Activated CD4-positive, CD25-positive, alpha-beta regulatory T cell (primary cell): ENCODE measurements around the gene IGF2.

Experiments used
- DNase-seq, 4 experiments: peaks; one replicate each; lab custom pipeline; 2025; lab: John Stamatoyannopoulos, UW

IGF2 gene

DNA sequence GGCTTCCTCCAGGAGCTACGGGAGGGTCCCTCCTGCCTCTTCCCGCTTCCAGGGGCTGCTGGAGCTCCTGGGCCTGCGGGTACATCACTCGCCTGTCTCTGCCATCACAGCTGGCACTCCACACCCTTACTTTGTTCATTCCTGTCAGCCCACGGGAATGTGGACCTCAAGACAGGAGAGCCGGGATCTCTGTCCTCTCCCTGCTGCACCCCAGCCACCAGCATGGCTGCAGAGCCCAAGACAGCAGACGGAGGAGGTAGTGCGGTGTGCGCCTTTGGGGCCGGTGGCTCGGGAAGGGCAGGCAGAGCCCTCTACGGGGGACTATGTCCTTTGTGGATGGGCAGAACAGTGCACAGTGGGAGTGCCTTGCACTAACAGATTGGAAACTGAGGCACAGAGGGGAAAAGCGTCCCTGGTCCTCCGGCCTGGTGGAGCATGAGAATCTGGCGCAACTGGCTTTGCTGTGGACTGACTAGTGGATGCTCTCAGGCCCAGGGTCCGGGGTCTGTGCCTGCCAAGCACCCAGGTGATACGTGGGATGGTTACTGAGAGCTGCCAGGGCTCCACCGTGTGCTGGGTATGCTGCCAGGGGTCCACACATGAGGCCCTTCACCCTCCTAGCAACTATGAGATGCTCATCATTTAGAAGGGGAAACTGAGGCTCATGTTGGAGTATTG, 47.3 kb downstream of the IGF2 start:
- DNase-seq, result no peak

DNA sequence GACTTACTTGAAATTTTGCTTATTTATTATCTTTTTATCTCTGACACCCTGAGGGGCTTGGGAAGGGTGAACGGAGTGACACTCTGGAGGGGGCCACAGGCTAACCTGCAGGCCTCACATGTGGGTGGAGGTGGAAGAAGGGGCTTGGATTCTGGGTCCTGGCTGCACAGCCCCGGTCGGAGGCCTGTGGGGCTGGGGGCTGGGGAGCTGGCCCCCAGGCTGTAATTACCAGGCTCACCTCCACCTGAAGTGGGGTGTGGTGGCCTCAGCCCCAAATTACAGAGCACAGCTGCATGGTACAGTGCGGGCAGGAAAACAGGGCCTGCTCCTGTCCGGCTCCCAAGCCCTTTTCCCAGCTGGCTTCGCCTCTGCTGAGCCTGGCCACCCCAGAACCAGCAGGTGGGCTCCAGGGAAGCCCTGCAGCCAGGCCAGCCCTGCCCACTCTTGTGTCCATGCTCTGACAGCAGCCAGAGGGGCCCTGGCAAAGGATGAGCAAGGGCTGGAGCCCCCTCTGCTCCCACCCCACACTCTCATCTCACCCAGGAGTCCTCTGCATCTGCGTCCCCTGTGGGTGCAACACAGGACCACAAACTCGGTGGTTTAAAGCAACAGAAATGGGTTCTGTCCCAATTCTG, 48.0 kb downstream of the IGF2 start:
- DNase-seq, result no peak

DNA sequence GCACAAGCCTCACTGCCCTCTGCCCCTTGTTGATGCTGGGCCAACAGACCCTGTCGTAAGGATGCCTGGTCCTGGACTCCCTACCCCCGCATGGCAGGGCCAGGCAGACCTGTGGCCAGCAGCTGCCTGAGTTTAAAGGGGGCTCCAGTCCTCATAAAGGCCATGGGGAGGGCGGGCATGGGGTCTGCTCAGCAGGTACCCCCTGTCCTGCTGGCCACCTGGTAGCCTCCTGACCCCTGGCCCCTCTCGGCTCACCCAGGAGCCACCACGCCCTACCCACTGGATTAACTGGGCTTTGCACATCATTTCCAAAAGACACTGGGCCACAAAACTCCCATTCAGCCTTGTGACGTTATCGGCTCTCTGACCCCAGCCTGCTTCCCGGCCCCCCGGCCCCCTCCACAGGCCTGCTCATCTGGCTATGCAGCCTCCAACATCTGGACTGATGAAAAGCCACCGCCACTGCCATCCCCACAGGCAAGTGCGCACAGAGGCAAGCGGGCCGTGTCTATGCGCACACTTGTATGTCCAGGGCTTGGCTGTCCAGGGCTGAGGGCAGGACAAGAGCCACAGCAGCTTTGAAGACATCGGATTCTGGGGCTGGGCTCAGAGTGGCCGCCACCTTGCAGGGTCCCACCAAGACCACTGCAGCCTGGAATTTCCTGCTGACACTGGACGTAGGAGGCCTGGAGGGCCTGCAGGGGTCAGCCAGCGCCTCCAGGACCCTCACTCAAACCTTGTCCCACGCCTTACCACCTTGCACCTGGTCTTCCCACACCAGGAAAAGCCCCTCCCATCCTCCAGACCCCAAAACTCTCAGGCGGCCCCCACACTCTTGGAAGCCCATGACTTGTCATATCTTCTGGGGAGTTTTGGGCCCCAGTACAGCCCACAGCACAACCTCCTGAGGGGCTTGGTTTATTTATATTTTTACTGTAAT, 48.7 kb downstream of the IGF2 start:
- no peak for DNase-seq

DNA sequence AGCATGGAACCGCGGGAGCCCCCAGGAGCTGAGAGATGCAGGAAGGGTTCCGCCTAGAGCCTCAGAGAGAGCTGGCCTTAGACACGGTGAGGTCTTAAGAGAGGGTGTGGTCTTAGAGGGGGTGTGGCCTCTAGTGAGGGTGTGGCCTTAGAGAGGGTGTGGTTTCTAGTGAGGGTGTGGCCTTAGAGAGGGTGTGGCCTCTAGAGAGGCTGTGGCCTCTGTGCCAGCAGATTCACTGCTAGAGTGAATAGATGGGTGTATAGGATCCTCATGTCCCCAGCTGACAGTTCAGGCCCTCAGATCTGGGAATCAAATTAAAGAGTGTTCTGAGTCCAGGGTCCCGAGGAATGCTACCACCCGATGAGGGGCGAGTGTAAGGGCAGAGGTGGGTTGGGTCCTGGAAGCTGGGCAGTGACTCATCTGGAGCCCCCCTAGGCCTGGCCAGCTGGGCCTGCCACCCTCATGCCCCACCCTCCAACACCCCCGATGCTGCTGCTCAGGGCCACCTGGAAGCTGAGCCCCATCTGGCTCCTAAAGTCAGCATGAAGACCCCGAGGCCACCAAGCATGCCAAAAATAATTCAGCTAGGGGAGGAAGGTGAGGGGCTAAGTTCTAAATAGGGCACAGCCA, 49.5 kb downstream of the IGF2 start:
- no peak for DNase-seq

DNA sequence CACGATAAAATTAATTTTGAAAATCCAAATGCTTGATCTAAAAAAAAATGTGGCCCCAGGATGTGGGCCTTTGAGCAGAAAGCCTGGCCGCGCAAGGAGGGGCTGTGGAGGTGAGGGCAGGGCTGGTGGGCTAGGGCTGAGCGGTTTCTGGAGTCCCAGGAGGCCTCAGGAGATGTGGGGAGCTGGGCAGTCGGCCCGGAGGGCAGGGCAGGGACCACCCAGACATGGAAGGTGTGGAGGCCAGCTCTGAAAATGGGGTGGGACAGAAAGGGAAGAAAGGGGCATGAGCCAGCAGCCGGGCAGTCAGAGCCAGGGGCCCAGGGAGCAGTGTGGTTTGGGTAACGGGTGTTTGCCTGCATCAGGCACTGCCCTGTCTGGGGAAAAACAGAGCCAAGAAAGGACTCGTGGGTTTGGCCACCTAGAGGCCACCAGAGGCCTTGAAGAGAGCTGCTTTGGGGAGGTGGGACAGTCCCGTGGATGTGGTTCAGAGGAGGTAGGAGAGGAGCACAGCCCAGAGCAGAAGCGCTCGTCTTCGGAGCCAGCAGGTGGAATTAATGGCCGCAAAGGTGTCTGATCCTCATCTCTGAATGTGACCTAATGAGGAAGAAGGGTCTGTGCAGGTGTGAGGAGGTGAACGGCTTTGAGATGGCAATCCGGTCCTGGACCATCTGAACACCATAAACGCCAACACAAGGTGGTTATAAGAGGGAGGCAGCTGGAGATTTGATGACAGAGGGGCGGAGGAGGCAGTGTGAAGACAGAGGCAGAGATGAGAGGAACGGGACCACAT, 50.2 kb downstream of the IGF2 start:
- no peak for DNase-seq

DNA sequence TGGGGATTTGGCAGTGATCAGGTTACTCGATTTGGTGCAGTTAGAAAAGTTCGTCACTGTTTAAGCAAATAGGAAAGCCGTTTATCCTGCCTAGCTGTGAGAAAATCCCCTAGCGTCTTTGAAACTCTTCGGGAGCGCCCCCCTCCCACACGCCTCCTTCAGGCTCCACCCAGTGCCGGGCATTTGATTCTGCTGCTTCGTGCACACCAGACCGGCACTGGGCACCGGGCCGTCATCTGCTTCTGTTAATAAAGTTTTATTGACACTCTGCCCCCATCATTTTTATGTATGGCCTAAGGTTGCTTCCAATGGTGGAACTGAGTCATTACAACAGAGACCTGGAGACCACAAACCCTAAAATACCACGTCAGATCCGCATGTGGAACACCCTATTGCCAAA, 50.9 kb downstream of the IGF2 start:
- no peak for DNase-seq

DNA sequence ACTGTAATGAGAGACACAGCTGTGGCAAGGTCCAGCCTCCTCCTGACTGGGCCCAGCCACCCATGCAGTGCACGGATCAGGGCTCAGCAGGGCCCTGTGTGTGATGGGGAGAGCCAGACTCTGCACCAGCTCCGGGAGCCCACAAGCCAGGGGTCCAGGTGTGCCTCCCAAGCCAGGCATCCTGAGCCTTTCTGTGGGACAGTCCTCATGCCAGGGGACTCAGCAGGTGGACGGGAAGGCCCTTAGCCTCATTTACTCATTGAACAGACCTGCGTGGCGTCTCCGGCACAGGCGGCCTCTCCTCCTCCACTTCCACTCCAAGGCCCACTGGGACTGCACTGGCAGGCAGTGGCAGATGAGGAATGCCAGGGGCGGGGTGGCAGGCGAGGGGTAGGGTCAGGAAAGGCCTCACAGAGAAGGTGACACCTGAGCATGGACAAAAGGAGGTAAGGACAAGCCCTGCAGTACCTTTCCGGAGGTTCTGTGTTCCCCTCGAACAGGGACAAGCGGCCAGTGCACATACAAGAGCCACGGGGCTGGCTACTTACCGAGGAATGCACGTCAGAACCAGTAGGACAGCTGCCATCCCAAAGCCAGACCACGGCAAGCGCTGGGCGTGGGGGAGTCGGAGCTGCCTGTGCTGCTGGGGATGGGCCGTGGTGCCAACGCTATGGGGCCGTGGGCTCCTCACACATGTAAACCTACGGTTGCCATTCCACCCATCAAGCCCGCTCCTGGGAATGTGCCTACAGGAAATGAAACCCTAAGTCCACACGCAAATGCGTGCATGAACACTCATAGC, 52.7 kb downstream of the IGF2 start:
- DNase-seq, result no peak

DNA sequence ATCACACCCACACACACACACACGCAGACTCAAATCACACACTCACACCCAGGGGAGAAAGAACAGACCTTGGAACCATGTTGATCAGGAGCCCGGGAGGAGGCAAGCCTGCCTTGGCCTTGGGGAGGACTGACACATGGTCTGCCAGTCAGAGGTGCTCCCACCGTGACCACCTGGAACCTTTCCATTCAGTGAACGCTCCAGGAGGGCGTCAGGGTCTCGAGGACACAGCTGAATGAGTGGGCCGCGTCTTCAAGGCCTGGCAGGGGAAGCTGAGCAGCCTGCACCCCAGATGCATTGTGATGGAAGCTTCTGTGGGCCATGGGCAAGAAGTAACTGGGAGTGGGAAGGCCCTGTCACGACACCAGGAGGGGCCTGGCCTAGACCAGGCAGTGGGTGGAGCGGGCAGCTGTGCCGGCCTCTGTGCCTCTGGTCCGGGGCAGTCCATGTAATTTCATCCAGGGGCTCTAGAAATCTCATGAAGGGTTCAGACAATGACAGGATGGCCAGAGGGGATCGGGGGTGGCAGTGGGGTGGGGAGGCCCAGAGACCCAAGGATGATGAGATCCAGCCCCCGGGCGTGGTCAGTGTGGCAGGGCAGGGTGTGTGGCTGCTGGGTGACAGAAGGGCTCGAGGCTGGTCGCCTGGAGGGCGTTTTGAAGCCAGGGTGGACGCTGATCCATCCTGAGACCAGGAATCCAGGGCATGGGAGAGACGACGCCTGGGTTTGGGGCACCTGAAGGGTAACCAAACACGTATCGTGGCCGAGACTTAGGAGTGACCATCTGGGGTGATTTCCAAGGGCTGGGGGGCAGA, 53.7 kb downstream of the IGF2 start:
- DNase-seq, result no peak

DNA sequence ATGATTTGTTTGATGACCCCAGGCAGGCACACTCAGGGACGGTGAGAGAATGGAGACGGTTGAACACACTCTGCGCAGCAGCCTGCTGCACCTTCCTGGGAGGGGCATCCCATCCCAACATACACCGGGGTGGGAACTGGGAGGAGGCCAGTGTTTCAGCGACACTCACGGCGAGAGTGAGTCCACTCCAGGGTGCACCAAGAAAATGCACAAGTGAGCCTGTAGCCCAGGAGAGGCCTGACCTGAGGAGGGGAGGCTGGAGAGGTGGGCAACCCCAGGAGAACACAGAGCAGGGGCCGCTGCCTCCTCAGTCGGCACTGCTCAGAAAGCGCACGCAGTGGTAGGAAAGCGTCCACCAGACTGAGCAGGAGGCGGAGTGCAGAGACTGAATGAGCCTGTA, 54.5 kb downstream of the IGF2 start:
- no peak for DNase-seq
